Activated CD4-positive, alpha-beta T cell treated with anti-CD3 and anti-CD28 coated beads, Interleukin-2, amount 10 ng/mL, durations not matched to agents 7 days and 5 days (primary cell): ENCODE data around the gene DLEC1. TPM values are rescaled to one million over a fixed set of nuclear protein-coding genes. Genes with fewer than 3 reads are reported as not detected.
"Not testable (repeated sequence)": the region's sequence is repeated elsewhere in the genome, so short reads cannot be mapped to it uniquely, and the experiment has no call there.

Experiments
- CTCF ChIA-PET: fragments of 350-600 bp; sonication (Branson Sonifier 250); formaldehyde crosslinking; loops from one replicate; lab custom pipeline; 2021; ENCODE audit warnings: antibody characterized with exemption; lab: Charles Lee
- POLR2A ChIA-PET: fragments of 350-600 bp; sonication (Branson Sonifier 250); formaldehyde crosslinking; loops from one replicate; lab custom pipeline; 2021; ENCODE audit warnings: antibody characterized with exemption; lab: Charles Lee
- DNase-seq: peaks from one replicate; pipeline ENCODE4 v3.0.0-alpha.2; 2020
- H3K27ac Mint-ChIP-seq: one replicate; pipeline ENCODE4 v1.8.0; 2021; ENCODE audit warnings: mild to moderate bottlenecking, moderate library complexity, mixed read lengths
- H3K27me3 Mint-ChIP-seq: one replicate; pipeline ENCODE4 v1.8.0; 2021; ENCODE audit warnings: mixed read lengths
- H3K36me3 Mint-ChIP-seq: one replicate; pipeline ENCODE4 v1.8.0; 2021; ENCODE audit warnings: low read depth, mixed read lengths
- H3K4me1 Mint-ChIP-seq: one replicate; pipeline ENCODE4 v1.8.0; 2021; ENCODE audit warnings: mixed read lengths
- H3K4me3 Mint-ChIP-seq: one replicate; pipeline ENCODE4 v1.8.0; 2021; ENCODE audit warnings: mild to moderate bottlenecking, moderate library complexity, mixed read lengths
- H3K9me3 Mint-ChIP-seq: one replicate; pipeline ENCODE4 v1.8.0; 2021; ENCODE audit warnings: mixed read lengths
- total RNA-seq, 2 experiments: library from RNA; stranded (reverse); gene quantifications; one replicate each; pipeline ENCODE4 v1.2.3, GENCODE V29; 2021

Gene DLEC1
- total RNA-seq, 2 experiments from 2014 or later, result 1.4 to 2.3 TPM

DNA sequence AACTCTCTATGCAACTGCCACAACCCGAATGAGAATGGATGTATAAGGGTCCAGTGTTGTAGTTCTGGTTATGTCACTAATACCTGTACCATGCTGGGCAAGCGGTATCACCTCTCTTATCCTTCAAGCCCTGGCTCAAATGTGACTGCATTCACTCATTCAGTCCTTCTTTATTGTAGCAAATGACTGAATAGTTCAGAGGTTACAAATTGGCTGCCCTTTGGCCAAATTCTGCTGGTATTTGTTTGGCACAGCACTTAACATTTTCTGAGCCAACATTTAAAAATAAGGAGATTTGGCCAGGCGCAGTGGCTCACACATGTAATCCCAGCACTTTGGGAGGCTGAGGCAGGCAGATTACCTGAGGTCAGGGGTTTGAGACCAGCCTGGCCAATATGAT, 47.5 kb downstream of the DLEC1 start:
- no peaks in the 10 kb centered on the region for H3K4me1 Mint-ChIP-seq
- H3K9me3 Mint-ChIP-seq, result peaks cover 6% of the 10 kb centered on the region
- no peak overlapping the region for H3K27ac Mint-ChIP-seq
- DNase-seq, result no peak
- H3K4me3 Mint-ChIP-seq, result no peak overlapping the region
- ChIA-PET CTCF (no interaction called here), POLR2A (no interaction called here)
- peaks cover 3% of the 10 kb centered on the region for H3K27me3 Mint-ChIP-seq
- peaks cover 4% of the 10 kb centered on the region for H3K36me3 Mint-ChIP-seq

DNA sequence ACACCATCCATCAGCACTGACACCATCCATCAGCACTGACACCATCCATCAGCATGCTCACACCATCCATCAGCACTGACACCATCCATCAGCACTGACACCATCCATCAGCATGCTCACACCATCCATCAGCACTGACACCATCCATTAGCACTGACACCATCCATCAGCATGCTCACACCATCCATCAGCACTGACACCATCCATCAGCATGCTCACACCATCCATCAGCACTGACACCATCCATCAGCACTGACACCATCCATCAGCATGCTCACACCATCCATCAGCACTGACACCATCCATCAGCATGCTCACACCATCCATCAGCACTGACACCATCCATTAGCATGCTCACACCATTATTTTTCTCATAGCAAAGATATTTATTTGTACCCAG, 48.3 kb downstream of the DLEC1 start:
- H3K4me1 Mint-ChIP-seq, H3K27ac Mint-ChIP-seq, CTCF ChIA-PET, H3K9me3 Mint-ChIP-seq, POLR2A ChIA-PET, DNase-seq, H3K27me3 Mint-ChIP-seq, H3K4me3 Mint-ChIP-seq, H3K36me3 Mint-ChIP-seq: not testable (repeated sequence)

DNA sequence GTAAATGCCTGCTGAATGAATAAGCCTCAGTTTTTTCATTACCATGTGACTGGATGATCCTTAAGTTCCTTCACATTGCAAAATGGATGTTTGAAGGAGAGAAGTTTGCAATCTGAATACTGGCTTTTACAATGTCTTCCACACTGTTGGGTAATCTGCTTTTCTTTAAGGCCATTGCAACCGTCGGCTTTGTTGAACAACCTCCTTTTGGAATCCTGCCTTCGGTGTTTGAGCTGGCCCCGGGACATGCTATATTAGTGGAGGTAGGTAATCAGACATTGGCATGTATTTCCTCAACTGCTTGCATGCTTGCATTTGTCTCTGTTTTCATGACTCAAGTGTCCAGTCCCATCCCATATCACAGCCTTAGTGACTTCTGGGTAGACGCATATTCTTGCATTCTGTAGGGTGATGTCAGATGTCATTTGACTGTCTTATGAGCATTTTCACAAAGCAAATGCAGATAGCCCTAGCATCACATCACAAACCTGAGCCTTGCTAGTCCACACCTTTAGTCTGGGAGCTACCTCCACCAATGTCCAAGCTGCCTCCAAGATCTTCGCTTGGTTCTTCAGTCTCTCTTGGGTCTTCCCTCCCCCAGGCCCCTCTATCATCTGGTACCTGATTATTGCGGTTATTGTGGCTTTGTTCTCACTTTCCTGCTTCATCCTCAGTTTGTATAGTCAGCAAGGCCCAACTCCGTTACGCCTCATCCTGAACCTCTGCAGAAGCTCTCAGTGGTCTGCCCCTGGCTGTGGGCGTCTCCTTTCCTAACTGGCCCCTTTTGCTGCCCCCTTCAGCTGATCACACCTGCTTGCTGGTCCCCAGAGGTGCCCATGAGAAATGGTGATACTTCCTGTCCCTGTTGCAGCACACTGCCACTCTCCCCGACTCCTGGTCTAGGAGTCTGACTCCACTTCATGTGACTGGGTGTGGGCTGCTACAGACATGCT, 49.4 kb downstream of the DLEC1 start:
- POLR2A ChIA-PET, result no interaction called here
- H3K9me3 Mint-ChIP-seq, result peaks cover 6% of the 10 kb centered on the region
- CTCF ChIA-PET, result interaction anchor here (0.6 to 1.0 kb wide), 2 partner anchors 10 to 110 kb away, joined by 3 to 5 read pairs; no protein-coding TSS in a partner anchor

DNA sequence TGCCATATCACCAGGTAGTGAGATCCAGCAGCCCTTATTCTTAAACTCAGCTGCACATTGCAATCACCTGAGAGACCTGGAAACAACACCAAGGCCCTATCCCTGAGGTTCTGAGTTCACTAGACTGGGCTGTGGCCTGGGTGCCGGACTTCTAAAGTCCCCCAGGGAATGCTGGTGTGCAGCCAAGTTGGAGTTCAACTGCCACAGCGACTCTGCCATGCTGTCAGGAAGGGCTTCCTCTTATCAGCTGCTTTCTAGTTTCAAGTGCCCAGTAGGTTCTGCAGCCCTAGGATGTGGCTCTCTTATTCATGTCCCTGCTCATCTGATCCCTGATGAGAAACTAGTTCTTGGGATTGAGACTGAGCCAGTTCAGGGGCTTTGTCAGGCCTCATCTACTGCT, 50.2 kb downstream of the DLEC1 start:
- ChIA-PET CTCF (interaction anchor here (1.0 kb wide), 1 partner anchor 9 kb away, joined by 5 read pairs; no protein-coding TSS in a partner anchor), POLR2A (no interaction called here)
- H3K4me1 Mint-ChIP-seq, result no peaks in the 10 kb centered on the region
- H3K4me3 Mint-ChIP-seq, result no peak overlapping the region
- no peak for DNase-seq
- peaks cover 3% of the 10 kb centered on the region for H3K27me3 Mint-ChIP-seq
- peaks cover 2% of the 10 kb centered on the region for H3K36me3 Mint-ChIP-seq
- H3K9me3 Mint-ChIP-seq, result peaks cover 3% of the 10 kb centered on the region
- no peak overlapping the region for H3K27ac Mint-ChIP-seq

More for the DNA sequence above, 49.4 kb downstream of the DLEC1 start:
- H3K4me1 Mint-ChIP-seq, result no peaks in the 10 kb centered on the region
- DNase-seq, result no peak
- peaks cover 4% of the 10 kb centered on the region for H3K36me3 Mint-ChIP-seq
- peaks cover 3% of the 10 kb centered on the region for H3K27me3 Mint-ChIP-seq
- H3K27ac Mint-ChIP-seq, result no peak overlapping the region
- no peak overlapping the region for H3K4me3 Mint-ChIP-seq

DNA sequence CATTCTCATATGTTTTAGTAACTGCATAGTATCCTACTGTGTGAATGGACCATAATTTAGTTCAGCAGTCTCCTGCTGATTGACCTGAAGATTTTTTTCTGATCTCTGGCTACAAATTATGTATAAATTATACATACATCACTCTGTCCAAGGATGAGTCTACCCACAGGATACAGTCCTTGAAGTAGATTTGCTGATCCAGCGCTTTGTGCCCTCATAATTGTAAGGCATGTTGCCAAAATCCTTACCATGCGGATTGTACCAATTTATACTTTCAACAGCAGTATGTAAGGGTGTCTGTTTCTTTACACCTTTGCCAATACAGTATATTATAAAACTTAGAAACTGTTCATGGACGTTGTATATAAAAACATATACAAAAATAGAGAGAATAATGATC, 51.4 kb downstream of the DLEC1 start:
- peaks cover 3% of the 10 kb centered on the region for H3K27me3 Mint-ChIP-seq
- no peak for DNase-seq
- no peak overlapping the region for H3K4me3 Mint-ChIP-seq
- no peaks in the 10 kb centered on the region for H3K36me3 Mint-ChIP-seq
- H3K27ac Mint-ChIP-seq, result no peak overlapping the region
- H3K4me1 Mint-ChIP-seq, result no peaks in the 10 kb centered on the region
- POLR2A ChIA-PET, result no interaction called here
- CTCF ChIA-PET, result no interaction called here
- no peaks in the 10 kb centered on the region for H3K9me3 Mint-ChIP-seq

DNA sequence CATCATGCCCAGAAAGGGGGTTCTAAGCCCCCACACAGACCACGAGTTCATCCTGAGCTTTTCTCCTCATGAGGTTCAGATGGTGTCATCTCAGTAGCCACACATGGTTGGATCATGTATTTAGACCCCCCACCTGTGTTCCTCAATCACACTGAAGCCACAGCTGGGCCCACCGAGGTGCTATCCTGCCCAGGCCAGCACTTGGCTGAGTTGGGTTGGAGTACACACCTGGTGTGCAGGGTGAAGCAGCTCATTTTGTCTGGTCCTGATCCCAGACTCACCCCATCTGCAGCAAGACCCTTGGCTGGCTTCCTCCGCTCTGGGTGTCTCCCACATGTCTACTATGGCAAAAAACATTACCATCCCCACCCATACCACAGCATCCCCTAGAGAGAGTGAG, 56.0 kb downstream of the DLEC1 start:
- CTCF ChIA-PET, result interaction anchor here (1.3 to 1.4 kb wide), 3 partner anchors 10 to 16 kb away, joined by 3 read pairs; no protein-coding TSS in a partner anchor
- Mint-ChIP-seq H3K27ac (no peak overlapping the region), H3K27me3 (peaks cover 3% of the 10 kb centered on the region), H3K4me1 (no peaks in the 10 kb centered on the region), H3K4me3 (no peak overlapping the region), H3K36me3 (no peaks in the 10 kb centered on the region), H3K9me3 (no peaks in the 10 kb centered on the region)
- DNase-seq, result no peak
- POLR2A ChIA-PET, result no interaction called here

DNA sequence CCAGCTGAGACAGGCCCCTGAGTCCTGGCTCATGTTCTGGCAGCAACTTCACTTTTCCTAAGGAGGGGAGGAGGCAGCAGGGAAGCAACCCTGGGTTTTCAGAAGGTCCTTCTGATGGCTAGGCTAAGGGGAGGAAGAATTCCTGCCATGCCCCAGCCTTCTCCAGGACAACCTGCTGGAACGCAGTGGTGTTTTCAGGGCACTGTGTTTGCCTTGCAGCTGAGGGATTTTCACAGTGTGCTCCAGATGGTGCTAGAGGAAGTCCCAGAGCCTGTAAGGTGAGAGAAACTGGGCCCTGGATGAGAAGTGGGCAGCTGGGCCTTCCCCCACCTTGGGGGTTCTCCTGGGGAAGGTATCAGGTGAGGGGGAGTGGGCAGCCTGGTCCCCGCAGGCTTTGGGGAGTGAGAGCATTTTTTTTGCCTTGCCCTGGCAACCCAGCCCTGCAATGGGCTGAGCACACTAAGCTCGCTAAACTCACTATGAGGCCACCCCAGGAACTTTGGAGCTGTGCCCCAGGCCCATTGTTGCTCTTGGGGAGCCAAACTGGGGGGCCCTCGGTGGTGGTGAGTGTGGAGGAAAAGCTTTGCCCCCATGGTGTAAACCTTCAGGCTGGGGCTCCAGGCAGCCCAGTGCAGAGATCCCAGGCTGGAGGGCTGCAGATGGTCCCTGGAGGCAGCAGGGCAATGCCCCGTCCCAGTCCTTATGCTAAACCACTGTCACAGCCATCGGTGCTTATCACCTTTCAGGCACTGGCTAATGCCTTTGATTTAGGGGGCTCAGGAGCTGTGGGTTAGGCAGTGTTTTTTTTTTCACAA, 56.9 kb downstream of the DLEC1 start:
- no peaks in the 10 kb centered on the region for H3K4me1 Mint-ChIP-seq
- ChIA-PET POLR2A (no interaction called here), CTCF (no interaction called here)
- no peak overlapping the region for H3K4me3 Mint-ChIP-seq
- DNase-seq, result no peak
- no peaks in the 10 kb centered on the region for H3K36me3 Mint-ChIP-seq
- H3K9me3 Mint-ChIP-seq, result no peaks in the 10 kb centered on the region
- H3K27ac Mint-ChIP-seq, result no peak overlapping the region
- H3K27me3 Mint-ChIP-seq, result peaks cover 3% of the 10 kb centered on the region

DNA sequence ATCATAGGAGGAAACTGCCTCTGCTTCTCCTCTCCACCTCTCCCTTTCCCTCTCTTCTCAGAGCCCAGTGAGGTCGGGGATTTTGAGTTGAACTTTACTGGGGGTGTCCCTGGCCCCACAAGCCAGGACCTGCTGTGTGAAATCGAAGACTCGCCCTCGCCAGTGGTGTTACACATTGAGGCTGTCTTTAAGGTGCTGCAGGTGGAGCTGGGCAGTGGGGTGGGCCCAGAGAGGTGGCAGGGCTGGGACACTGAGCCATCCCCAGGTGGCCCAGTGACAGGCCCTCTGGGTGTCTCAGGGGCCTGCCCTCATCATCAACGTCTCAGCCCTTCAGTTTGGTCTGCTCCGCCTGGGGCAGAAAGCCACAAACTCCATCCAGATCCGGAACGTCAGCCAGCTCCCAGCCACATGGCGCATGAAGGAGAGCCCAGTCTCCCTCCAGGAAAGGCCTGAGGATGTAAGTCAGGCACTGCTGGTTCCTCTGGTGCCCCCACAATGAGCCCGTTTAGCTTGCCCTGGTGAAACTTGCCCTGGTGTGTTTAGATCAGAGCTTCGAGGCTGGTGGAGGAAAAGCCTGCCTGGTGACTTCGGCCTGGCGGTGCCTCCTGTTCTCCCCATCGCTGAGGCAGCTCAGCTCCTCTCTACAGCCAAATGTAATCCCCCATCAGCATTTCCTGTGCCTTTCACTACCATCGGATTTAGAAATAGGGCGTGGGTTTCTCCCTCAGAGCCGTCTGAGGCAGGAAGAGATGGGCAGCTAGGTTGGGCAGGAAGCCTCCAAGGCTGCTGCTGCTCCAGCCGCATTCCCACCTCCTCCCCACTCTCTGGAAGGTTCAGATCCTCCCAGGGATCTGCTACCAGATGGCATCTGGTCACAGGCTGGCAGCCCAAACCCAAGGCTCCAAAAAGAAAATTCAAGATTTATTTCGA, 58.7 kb downstream of the DLEC1 start:
- H3K9me3 Mint-ChIP-seq, result no peaks in the 10 kb centered on the region
- DNase-seq, result no peak
- H3K36me3 Mint-ChIP-seq, result no peaks in the 10 kb centered on the region
- POLR2A ChIA-PET, result no interaction called here
- H3K4me1 Mint-ChIP-seq, result no peaks in the 10 kb centered on the region
- H3K4me3 Mint-ChIP-seq, result no peak overlapping the region
- CTCF ChIA-PET, result interaction anchor here (1.2 to 2.2 kb wide), 3 partner anchors 9 to 19 kb away, joined by 3 to 5 read pairs (median 4); no protein-coding TSS in a partner anchor
- H3K27me3 Mint-ChIP-seq, result no peaks in the 10 kb centered on the region
- H3K27ac Mint-ChIP-seq, result peak overlapping the region; percentile 37

DNA sequence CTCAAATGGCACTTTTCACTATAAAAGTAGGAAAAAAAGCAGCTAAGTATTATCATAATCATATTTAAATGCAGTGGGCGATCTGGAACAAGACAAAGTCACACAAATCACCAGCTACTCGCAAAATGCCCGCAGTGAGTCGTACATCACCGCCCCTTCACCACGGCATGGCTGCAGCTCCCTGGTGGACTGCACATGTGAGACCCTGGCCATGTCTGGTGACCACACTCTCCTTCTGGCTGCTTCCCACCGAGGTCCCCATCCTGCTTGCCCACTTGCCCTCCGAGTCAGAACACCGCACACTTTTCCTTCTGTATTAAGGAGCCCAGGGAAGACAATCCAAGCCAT, 59.3 kb downstream of the DLEC1 start:
- no peaks in the 10 kb centered on the region for H3K36me3 Mint-ChIP-seq
- H3K4me3 Mint-ChIP-seq, result no peak overlapping the region
- ChIA-PET POLR2A (no interaction called here), CTCF (interaction anchor here (1.2 to 2.2 kb wide), 3 partner anchors 9 to 18 kb away, joined by 3 to 5 read pairs (median 4); no protein-coding TSS in a partner anchor)
- H3K9me3 Mint-ChIP-seq, result no peaks in the 10 kb centered on the region
- no peak overlapping the region for H3K27ac Mint-ChIP-seq
- DNase-seq, result no peak
- H3K4me1 Mint-ChIP-seq, result no peaks in the 10 kb centered on the region
- H3K27me3 Mint-ChIP-seq, result peaks cover 3% of the 10 kb centered on the region

DNA sequence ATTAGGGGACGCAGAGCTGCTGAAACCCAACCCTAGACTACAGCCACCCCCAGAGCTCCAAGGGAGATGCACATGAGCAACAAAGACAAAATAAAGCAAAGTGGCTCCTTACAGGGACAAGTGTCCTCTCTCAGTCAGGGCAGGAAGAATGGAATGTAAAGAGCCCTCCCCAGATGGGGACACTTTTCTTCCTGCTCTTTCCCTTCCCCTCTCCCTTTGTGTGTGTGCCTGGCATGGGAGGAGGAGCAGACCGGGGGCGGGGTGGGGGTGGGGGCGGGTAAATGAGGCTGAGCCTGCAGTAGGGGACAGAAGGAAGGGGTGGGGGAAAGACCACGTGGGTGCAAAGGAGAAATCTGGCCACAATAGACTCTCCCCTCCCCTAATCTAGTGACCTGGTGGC, 60.5 kb downstream of the DLEC1 start:
- H3K4me3 Mint-ChIP-seq, result no peak overlapping the region
- CTCF ChIA-PET, result interaction anchor here (2.2 kb wide), 1 partner anchor 10 kb away, joined by 5 read pairs; no protein-coding TSS in a partner anchor

DNA sequence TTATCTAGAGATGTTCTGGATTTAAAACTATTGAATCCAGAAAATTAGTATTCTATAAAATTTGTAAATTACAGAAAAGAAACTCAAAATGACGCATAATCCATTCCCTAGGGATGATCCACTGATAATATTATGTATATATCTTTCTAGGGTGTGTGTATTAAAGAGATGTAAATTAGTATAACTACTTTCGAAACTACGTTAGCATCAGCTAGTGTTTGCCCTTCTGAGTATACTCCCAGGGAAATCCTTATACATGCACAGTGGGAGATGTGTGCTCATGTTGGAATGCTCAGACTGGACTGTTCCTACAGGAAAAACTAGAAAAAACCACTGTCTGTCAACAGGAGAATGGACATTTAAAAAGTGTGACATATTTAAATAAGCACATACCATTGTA, 61.5 kb downstream of the DLEC1 start:
- no peak for DNase-seq
- peaks cover 3% of the 10 kb centered on the region for H3K9me3 Mint-ChIP-seq
- POLR2A ChIA-PET, result no interaction called here
- no peaks in the 10 kb centered on the region for H3K4me1 Mint-ChIP-seq
- H3K4me3 Mint-ChIP-seq, result no peak overlapping the region
- H3K27ac Mint-ChIP-seq, result no peak overlapping the region
- H3K27me3 Mint-ChIP-seq, result peaks cover 9% of the 10 kb centered on the region
- no peaks in the 10 kb centered on the region for H3K36me3 Mint-ChIP-seq
- CTCF ChIA-PET, result no interaction called here

More for the DNA sequence above, 60.5 kb downstream of the DLEC1 start:
- H3K27ac Mint-ChIP-seq, result no peak overlapping the region
- no peaks in the 10 kb centered on the region for H3K9me3 Mint-ChIP-seq
- H3K27me3 Mint-ChIP-seq, result peaks cover 5% of the 10 kb centered on the region
- DNase-seq, result no peak
- no peaks in the 10 kb centered on the region for H3K36me3 Mint-ChIP-seq
- H3K4me1 Mint-ChIP-seq, result no peaks in the 10 kb centered on the region
- POLR2A ChIA-PET, result no interaction called here

DNA sequence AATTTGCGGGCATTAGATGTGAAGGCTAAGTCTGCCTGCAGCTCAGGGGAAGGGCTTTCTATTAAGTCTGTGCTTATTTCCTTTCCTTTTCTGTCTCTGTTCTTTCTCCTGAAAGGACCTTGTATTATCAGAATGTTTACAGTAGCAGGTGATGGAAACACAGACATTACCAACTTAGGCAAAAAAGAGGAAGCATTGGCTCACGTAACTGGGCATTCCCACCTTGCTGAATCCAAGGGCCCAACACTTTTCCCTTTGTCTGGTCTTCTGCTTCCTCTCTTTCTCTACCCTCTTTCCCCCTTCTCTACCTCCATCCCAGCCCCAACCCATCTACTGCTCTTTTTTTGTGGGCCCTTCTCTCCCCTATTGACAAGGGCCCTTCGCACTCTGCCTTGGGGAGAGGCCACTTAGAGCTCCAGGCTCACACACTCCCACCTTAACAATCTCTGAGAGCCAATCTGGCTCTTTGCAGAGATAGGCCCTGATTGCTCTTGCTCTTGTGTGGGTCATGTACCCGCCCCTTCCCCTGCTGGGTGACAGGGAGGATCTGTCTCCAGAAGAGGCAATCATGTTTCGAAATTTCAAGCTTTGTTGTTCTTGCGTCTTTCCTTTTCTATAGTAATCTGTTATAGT, 62.9 kb downstream of the DLEC1 start:
- CTCF ChIA-PET, result interaction anchor here (1.0 kb wide), 1 partner anchor 225 kb away, joined by 3 read pairs; no protein-coding TSS in a partner anchor
- POLR2A ChIA-PET, result no interaction called here

More for the DNA sequence above, 62.9 kb downstream of the DLEC1 start:
- DNase-seq, result no peak
- Mint-ChIP-seq H3K27me3 (peaks cover 11% of the 10 kb centered on the region), H3K36me3 (no peaks in the 10 kb centered on the region), H3K27ac (no peak overlapping the region), H3K9me3 (peaks cover 3% of the 10 kb centered on the region), H3K4me1 (no peaks in the 10 kb centered on the region), H3K4me3 (no peak overlapping the region)
